Measurements from ENCODE around the gene MAGEB4.

DNA sequence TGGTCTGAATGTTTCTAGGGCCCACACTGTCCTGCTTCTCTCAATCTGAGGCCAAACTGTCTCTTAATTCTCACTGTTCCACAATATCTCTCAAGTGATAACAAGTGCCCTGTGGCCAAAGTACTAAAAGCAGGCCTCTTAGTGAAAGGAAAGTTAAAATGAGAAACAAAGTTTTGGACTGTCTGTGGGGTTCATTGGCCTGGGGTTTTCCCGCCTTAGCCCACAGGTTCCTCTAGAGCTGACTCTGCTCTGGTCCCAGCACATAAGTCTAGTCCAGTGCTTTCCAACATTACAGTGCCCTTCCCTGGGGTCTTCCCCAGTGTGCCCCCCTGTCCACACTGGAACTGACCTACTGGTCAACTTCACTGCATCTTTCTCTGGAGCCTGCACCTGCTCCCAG is 11.5 kb downstream of the MAGEB4 start:
- TF ChIP-seq ZNF24 (IDR thresholded peaks at IDR 0.05) (no peak), SIN3A (IDR thresholded peaks at IDR 0.05; ENCODE audit: low read depth, low read length) (no peak), CHD1 (IDR thresholded peaks at IDR 0.05; ENCODE audit: low read depth, low read length) (no peak), HDAC2 (IDR thresholded peaks at IDR 0.05) (no peak), POLR2A (IDR thresholded peaks at IDR 0.05; ENCODE audit: low read depth, low read length) (no peak), NFIC (IDR thresholded peaks at IDR 0.05; ENCODE audit: low read depth, low read length) (no peak), EP300 (IDR thresholded peaks at IDR 0.05; ENCODE audit: borderline replicate concordance in 1 of 2, control insufficient read depth in 1 of 2, low read depth in 2 of 2, low read length in 2 of 2) (no peak), RAD21 (IDR thresholded peaks at IDR 0.05; ENCODE audit: insufficient read depth, low read depth, low read length) (no peak), CBX3 (IDR thresholded peaks at IDR 0.05; ENCODE audit: borderline replicate concordance, low read depth) (no peak), BCL11A (IDR thresholded peaks at IDR 0.05; ENCODE audit: low read depth, low read length) (no peak)
- TF ChIP-seq, protein P1, sequence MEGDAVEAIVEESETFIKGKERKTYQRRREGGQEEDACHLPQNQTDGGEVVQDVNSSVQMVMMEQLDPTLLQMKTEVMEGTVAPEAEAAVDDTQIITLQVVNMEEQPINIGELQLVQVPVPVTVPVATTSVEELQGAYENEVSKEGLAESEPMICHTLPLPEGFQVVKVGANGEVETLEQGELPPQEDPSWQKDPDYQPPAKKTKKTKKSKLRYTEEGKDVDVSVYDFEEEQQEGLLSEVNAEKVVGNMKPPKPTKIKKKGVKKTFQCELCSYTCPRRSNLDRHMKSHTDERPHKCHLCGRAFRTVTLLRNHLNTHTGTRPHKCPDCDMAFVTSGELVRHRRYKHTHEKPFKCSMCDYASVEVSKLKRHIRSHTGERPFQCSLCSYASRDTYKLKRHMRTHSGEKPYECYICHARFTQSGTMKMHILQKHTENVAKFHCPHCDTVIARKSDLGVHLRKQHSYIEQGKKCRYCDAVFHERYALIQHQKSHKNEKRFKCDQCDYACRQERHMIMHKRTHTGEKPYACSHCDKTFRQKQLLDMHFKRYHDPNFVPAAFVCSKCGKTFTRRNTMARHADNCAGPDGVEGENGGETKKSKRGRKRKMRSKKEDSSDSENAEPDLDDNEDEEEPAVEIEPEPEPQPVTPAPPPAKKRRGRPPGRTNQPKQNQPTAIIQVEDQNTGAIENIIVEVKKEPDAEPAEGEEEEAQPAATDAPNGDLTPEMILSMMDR (IDR thresholded peaks at IDR 0.05 in 2 of 3, conservative IDR thresholded peaks at IDR 0.05 in 1 of 3; ENCODE audit: control insufficient read depth in 2 of 3, extremely low read depth in 1 of 3, insufficient read depth in 1 of 3, low read depth in 3 of 3, low read length in 3 of 3): no peak
- TF ChIP-seq, protein P2, sequence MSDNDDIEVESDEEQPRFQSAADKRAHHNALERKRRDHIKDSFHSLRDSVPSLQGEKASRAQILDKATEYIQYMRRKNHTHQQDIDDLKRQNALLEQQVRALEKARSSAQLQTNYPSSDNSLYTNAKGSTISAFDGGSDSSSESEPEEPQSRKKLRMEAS (IDR thresholded peaks at IDR 0.05; ENCODE audit: low read depth, low read length): no peak
- TF ChIP-seq, protein P3, sequence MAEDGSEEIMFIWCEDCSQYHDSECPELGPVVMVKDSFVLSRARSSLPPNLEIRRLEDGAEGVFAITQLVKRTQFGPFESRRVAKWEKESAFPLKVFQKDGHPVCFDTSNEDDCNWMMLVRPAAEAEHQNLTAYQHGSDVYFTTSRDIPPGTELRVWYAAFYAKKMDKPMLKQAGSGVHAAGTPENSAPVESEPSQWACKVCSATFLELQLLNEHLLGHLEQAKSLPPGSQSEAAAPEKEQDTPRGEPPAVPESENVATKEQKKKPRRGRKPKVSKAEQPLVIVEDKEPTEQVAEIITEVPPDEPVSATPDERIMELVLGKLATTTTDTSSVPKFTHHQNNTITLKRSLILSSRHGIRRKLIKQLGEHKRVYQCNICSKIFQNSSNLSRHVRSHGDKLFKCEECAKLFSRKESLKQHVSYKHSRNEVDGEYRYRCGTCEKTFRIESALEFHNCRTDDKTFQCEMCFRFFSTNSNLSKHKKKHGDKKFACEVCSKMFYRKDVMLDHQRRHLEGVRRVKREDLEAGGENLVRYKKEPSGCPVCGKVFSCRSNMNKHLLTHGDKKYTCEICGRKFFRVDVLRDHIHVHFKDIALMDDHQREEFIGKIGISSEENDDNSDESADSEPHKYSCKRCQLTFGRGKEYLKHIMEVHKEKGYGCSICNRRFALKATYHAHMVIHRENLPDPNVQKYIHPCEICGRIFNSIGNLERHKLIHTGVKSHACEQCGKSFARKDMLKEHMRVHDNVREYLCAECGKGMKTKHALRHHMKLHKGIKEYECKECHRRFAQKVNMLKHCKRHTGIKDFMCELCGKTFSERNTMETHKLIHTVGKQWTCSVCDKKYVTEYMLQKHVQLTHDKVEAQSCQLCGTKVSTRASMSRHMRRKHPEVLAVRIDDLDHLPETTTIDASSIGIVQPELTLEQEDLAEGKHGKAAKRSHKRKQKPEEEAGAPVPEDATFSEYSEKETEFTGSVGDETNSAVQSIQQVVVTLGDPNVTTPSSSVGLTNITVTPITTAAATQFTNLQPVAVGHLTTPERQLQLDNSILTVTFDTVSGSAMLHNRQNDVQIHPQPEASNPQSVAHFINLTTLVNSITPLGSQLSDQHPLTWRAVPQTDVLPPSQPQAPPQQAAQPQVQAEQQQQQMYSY (CRISPR knock-in tag; IDR thresholded peaks at IDR 0.05): no peak

Measured in GM12878 (cell line).